Germinal center (tissue), 1 donor: ENCODE results near the gene DUSP5.
"Not testable (repeated sequence)": the region's sequence is repeated elsewhere in the genome, so short reads cannot be mapped to it uniquely, and the experiment has no call there.

Experiments
- DNase-seq: peaks from one replicate; pipeline ENCODE4 v3.0.0; 2012; ENCODE audit warnings: mixed read lengths, low spot score

Gene DUSP5

DNA sequence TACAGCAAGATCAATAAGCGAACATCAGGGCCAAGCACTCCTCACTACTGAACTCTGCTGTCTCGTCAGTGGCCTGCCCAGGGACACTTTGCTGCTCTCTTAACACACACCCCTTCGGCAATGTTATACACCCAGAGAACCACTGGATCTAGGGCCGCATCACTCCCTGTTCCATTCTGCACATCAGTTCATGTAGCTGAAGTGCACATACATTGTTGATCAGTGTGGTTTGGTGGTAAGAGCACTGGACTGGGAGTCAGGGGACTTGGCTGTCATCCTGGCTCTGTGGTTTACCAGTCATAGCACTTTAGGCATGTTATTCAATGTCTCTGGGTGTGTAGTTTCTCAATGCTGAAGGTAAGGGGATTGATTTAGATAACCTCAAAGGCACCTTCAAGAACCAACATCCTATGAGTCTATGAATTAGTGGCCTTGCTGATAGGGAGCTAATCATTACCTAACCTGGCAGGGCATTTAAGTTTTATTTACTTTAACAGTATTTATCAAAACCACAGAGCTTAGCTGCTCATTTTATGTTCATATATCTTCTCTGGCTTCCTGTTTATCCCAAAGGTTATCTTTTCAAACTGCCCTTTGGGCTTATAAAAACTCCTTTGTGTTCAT lies 24.8 kb downstream of the DUSP5 start:
- no peak for DNase-seq

GRCh38 chr10:110523736-110524135 lies 26.0 kb downstream of the DUSP5 start:
- DNase-seq, result no peak

DNA sequence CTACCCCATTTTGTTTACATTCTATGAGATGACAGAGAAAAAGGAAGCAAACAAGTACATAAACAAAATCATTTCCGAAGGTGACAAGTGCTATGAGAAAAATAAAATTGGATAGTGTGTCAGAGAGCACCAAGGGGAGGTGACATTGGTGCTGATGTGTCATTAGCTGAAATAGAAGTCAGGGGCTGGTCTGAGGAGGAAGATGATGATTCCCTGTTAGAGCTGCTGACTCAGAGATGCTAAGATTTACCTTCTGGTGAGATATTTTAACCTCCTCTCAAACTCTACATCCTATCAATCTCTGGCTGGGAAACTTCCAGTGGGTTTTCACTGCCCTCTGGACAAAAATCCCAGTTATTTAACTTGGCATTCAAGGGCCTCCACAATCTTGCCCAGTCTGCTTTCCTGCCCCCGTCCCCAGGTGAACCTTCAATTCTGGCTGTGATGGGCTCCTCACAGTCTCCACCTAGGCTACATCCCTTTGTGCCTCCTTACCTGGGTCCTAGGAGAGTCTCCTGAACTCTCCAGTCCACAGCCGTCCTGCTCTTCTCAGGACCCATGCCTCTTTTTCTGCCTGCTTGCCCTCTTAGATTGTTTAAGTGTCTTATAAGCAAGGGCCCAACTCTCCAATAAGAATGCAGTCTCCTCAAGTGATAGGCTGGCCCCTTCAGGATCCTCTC lies 26.6 kb downstream of the DUSP5 start:
- no peak for DNase-seq

GRCh38 chr10:110524859-110525232 lies 27.1 kb downstream of the DUSP5 start:
- no peak for DNase-seq

DNA sequence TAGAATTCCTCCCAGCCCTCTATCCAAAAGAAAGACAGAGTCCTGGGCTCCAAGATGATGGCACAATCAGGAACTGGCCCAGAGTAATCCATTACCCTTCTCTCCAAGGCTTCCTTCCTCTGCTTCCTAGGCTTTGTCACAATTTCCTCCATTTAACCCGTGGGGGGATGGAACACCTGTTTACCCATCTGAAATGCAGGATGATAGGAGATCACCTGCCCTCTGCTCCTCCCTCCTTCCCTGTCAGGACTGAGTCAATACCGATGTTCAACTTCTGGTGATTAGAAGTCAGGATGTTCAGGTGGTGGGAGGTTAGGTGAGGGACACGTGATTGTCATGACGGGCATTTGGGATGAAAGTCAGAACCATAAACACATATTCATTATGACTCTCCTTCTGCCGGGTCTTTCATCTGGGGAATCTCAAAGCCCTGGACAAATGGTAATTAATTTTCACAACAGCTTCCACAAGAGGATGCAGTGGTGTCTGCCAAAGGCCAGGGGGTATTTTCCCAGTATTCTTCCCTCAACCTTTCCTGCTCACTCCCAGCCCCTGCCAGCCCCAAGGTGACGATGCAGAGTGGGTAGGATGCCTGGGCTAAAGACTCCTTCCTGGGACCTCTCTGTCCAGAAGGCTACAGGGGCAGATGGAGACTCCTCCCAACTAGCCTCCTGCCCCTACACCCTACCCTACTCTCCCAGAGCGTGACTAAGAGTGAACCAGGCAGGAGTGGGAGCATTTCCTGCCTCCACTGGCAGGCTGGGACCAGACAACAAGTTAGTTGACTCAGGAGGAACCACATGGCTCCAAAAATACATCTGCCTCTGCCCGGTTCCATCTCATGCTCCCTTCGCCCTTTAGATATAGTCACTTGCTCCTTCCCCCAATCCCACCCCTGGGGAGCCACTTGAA lies 27.9 kb downstream of the DUSP5 start:
- no peak for DNase-seq

- DNase-seq, result no peak
Observed at GRCh38 chr10:110527731-110528171, 30.0 kb downstream of the DUSP5 start.

GRCh38 chr10:110528224-110528996 lies 30.7 kb downstream of the DUSP5 start:
- no peak for DNase-seq

DNA sequence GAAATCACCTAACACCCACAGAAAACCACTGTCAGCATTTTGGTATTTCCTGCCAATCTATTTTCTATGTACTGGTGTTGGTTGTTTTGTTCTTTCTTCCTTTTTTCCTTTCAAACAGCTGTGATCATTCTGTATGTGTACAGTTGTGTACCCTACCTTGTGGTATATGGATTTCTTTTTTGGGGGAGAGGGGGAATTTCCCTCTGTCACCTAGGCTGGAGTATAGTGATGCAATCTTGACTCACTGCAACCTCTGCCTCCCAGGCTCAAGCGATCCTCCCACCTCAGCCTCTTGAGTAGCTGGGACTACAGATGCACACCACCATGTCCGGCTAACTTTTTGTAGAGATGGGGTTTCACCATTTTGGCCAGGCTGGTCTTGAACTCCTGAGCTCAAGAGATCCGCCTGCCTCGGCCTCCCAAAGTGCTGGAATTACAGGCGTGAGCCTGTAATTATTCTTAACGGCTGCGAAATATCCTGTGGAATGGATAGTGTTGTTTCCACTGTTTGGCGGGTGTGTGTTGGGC lies 31.4 kb downstream of the DUSP5 start:
- not testable (repeated sequence) for DNase-seq

DNA sequence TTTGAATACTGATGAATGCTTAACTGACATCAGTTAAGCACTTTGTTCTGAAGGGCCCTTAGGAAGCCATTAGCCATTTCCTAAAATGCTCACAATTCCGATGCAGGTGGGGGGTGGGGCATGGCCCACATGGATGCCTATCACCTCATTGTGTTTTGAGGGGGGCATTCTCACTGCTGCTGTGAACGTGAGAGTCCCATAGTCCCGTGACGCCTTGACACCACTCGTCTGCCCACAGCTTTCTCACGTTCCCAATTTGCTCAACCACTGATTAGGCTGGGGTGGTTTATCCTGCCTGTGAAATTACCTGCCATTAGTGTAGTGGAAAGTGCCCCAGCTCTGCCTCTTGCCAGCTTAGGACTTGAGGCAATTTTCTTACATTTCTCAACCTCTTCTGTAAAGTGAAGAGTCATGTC lies 31.9 kb downstream of the DUSP5 start:
- DNase-seq, result no peak

DNA sequence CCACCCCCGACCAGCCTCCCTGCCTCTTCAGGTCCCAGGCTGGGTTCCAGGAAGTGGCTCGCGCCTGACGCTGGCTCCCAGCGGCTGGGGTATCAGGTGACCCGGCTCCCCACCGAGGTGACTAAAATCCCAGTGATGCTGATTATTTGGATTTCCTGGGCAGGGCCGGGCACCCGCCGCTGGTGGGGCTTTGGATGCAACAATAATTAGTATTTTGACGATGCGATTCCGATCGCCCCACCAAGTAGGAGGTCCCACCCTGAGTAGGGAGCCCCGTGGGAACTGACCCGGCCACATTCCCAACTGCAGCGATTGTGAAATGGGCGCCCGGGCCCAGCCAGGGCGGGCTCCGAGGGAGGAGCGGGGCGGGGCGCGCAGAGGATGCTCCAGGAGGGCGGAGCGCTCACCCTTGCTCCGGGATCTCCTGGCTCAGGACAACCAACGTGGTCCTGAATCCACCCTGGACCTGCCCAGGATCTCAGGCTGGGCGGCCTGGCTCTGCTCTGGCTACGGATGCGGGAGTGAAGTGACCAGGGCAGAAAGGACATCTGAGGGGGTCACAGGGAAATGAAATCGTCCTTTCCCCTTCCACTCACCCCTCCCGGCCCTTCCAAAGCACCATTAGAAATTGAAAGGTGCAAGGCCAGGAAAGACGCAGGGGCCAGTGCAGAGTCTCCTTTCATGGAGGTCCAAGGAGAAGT lies 32.6 kb downstream of the DUSP5 start:
- DNase-seq, result no peak

- no peak for DNase-seq
Observed at GRCh38 chr10:110531687-110532086, 34.0 kb downstream of the DUSP5 start.

- DNase-seq, result not testable (repeated sequence)
Observed at GRCh38 chr10:110532628-110533027, 34.9 kb downstream of the DUSP5 start.

- DNase-seq, result no peak
Observed at GRCh38 chr10:110533149-110533548, 35.4 kb downstream of the DUSP5 start.

GRCh38 chr10:110534571-110534970 lies 36.9 kb downstream of the DUSP5 start:
- DNase-seq, result no peak

- peak; percentile 24 for DNase-seq
Observed at GRCh38 chr10:110535958-110536891, 38.5 kb downstream of the DUSP5 start.

GRCh38 chr10:110539091-110539490 lies 41.4 kb downstream of the DUSP5 start:
- DNase-seq, result no peak

- DNase-seq, result no peak
Observed at GRCh38 chr10:110540031-110540430, 42.3 kb downstream of the DUSP5 start.

GRCh38 chr10:110544958-110545537 lies 47.3 kb downstream of the DUSP5 start:
- no peak for DNase-seq

DNA sequence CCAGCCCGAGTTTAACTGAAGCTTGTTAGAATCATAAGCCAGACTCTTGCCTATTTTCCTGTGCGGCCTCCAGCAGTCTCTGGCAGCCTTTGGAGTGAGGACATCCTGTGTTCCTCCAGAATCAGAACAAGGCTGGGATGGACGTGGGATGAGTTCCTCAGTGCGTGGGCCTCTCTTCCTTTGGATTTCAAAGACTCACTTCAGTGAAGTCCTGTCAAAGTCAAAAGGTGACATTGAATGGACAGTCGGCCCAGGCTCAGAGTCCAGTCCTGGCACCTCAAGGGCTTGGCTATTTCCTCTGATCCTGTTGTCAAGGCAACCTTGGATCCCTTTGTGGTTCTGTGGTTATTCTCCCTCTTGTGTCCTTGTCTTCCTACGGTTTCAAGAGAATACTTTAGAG lies 48.4 kb downstream of the DUSP5 start:
- no peak for DNase-seq
